ENCODE data around the gene MACROH2A1.

- TF ChIP-seq POLR2A (IDR thresholded peaks at IDR 0.05; ENCODE audit: low read length), result no peak
- TF ChIP-seq GATA1 (IDR thresholded peaks at IDR 0.05; ENCODE audit: low read depth, low read length), result no peak
Measured at GRCh38 chr5:135376961-135377624, 21.9 kb downstream of the MACROH2A1 start.
